GM10847 (cell line): ENCODE data around the gene PLIN3.

Source experiments
- POLR2A ChIP-seq: IDR thresholded peaks from 2 replicates; pipeline ENCODE4 v1.6.1; 2011; ENCODE audit not compliant: insufficient read length; ENCODE audit errors: extremely low read depth

PLIN3 gene

GRCh38 chr19:4906963-4907362, 39.5 kb upstream of the PLIN3 start:
- TF ChIP-seq POLR2A = no peak

DNA sequence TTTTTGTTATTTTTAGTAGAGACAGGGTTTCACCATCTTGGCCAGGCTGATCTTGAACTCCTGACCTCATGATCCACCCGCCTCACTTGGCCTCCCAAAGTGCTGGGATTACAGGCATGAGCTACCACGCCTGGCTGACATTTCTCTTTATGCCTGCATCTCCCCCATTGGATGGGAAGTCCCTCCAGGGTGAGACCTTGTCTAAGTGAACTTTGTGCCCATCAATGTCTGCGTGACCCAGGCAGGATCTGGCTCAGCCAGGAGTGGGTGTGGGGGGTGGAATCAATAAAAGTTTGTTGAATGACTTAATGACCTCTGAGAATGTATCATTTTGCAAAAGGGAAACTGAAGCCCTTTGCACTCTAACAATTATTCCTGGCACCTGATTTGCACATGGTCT, 37.0 kb upstream of the PLIN3 start:
- TF ChIP-seq POLR2A = no peak

GRCh38 chr19:4902796-4903195, 35.3 kb upstream of the PLIN3 start, which contains the start of gene ARRDC5:
Gene ARRDC5 (minus strand): TSS chr19:4902896. CDS start chr19:4902825, 71 bp downstream.
- TF ChIP-seq POLR2A = no peak

DNA sequence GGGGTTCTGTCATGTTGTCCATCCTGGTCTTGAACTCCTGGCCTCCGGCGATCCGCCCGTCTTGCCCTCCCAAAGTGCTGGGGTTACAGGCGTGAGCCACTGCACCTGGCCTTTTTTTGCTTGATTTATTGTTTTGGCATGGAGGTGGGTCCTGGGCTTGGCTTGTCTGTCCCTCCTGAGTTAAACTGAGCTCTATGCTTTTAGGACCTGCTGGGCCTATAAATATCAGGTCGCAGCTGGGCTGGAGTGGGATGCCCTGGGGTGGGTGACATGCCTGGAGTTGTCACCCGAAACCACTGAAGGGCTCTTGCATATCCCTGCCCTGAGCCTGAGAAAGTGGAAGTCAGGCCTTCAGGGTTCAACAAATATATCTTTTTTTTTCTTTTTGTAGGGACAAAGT, 29.7 kb upstream of the PLIN3 start:
- TF ChIP-seq POLR2A = no peak

DNA sequence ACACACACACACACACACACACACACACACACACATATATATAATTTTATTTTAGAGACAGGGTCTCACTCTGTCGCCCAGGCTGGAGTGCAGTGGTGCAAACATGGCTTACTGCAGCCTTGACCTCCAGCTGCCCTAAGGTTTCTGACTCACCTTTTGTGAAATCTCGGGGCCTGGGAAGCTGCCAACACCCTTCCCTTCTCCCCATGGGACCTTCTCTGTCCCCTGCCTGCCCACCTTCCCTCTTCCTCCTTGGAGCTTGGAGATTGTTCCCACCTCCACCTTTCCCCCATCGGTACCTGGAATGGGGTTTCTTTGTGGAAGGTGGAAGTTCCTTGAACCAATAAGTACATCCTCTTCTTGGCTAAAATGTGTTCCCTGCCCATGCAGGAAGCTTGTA, 28.9 kb upstream of the PLIN3 start:
- TF ChIP-seq POLR2A = no peak

- TF ChIP-seq POLR2A = no peak
Observed at GRCh38 chr19:4891066-4891465, 23.6 kb upstream of the PLIN3 start.

GRCh38 chr19:4889034-4889815, 21.8 kb upstream of the PLIN3 start:
- TF ChIP-seq POLR2A = no peak

DNA sequence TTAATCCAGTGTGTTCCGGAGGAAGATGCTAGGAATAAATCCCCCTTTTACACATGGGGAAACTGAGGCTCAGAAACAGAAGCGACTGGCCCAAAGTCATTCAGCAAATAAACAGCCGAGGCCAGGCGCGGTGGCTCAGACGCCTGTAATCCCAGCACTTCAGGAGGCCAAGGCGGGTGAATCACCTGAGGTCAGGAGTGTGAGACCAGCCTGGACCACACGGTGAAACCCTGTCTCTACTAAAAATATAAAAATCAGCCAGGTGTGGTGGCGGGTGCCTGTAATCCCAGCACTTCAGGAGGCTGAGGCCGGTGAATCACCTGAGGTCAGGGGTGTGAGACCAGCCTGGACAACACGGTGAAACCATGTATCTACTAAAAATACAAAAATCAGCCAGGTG, 11.6 kb upstream of the PLIN3 start:
- TF ChIP-seq POLR2A = no peak

- no peak for TF ChIP-seq POLR2A
Observed at GRCh38 chr19:4878491-4878968, 11.1 kb upstream of the PLIN3 start.

GRCh38 chr19:4877753-4878490, 10.5 kb upstream of the PLIN3 start:
- no peak for TF ChIP-seq POLR2A

DNA sequence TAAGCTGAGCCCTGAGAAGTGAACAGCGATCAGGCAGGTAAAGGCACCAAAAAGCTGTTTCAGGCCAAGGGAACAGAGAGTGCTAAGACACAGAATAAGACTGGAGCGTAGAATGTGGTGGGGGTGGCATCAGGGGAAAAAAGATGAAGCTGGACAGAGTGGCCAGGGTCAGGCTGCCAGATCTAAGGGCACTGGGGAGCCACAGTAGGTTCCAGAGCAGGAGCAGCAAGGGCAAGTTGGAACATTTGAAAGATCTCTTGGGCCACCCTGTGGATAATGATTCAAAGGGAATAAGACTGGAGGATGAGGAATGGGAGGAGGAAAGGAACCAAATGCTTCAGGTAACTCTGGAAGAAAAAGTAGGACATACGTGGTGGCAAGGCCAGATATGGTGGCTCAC, 6.5 kb upstream of the PLIN3 start:
- no peak for TF ChIP-seq POLR2A

GRCh38 chr19:4871711-4872110, 4.2 kb upstream of the PLIN3 start:
- no peak for TF ChIP-seq POLR2A

DNA sequence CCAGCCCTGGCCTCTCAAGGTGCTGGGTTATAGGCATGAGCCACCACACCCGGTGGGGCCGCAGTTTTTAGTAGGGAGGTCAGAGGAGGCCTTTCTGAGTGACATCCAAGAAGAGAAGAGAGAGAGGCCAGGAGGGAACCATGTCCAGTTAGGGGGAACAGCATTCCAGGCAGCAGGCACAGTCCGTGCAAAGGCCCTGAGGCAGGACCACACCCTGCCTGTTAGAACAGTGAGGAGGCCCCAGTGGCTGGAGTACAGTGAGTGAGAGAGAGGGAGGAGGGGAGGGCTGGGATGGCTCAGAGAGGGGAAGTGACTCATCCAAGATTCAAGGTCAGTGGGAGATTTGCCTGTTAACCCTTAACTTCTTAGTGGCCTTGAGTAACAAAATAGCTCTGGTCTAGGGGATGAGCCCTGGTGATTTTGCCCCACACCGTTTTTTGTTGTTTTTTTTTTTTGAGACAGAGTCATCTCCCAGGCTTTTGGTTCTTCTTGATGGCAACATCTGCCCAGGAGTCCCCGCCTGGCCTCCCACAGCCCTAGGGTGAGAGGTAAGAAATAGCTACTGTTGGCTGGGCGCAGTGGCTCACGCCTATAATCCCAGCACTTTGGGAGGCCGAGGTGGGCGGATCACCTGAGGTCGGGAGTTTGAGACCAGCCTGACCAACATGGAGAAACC, 2.7 kb upstream of the PLIN3 start:
- no peak for TF ChIP-seq POLR2A

- no peak for TF ChIP-seq POLR2A
Observed at GRCh38 chr19:4868286-4868834, 893 bp upstream of the PLIN3 start.

DNA sequence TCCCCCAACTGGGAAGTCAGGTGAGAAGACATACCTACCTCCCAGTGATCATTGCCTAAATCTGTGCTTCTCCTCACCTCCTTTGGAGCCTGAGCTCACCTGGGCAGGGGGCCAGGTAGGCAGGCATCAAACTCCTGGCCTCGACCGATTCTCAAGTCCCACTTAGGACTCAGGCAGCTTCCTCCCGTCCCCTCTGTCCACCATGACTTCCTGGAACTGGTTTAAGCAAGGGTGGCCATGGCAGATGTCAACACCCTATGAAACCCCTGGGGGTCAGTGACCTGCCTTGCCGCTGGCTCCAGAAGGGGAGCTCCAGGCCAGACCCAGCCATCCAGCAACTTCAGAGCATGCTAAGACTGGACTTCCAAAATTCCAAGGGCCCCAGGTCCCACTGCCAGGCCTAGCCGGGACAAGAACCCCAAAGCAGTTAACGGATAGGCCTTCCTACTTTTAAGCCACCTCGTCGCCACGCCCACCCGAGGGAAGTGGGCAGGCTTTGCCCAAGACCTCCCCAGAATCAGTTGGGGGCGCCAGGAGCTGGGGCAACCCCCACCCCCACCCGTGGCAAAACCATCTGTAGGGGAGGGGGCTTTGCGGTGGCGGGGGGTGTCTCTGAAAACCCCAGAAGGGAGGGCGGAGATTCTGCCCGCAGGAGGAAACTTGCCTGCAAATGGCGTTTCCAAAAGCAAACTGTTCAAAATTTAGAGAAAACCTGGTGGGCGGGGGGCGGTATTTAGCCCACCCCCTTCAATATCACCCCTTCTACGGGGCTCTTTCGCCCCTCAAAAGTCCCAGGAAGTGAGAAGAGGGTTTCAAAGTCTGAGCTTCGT, 657 bp downstream of the PLIN3 start:
- TF ChIP-seq POLR2A = no peak
